Right lobe of liver (tissue), 6 donors: ENCODE data around the gene RAB5B. TPM values are rescaled to one million over a fixed set of nuclear protein-coding genes. Genes with fewer than 3 reads are reported as not detected.
A peak's percentile ranks its signal among the peaks of the same experiment; 100 is the strongest.
"Not testable (repeated sequence)": the region's sequence is repeated elsewhere in the genome, so short reads cannot be mapped to it uniquely, and the experiment has no call there.

ENCODE experiments used
- ATAC-seq, 4 donors: fragments of 200-7000 bp; cut with Tn5 transposase; one replicate each; pipeline ENCODE4 v1.9.1; 2020; ENCODE audit warnings: mild to moderate bottlenecking in 4 of 4, moderate library complexity in 4 of 4
- DNase-seq, 3 donors: peaks; one replicate each; pipeline ENCODE4 v3.0.0-alpha.2; 2020
- H3K27ac ChIP-seq, 3 donors: fragments of 200-600 bp; one replicate each; pipeline ENCODE4 v1.8.0; 2022
- H3K27me3 ChIP-seq, 2 donors: fragments of 200-600 bp; one replicate each; pipeline ENCODE4 v1.8.0; 2022
- H3K36me3 ChIP-seq, 4 donors: fragments of 200-600 bp; sonication (generic) in 1 of 4; one replicate each; pipeline versions ENCODE4 v1.5.1 to v1.8.0; 2017 to 2022; ENCODE audit warnings: control low read depth in 1 of 4
- H3K4me1 ChIP-seq, 4 donors: fragments of 200-600 bp; sonication (generic) in 1 of 4; one replicate each; pipeline versions ENCODE4 v1.5.1 to v1.8.0; 2017 to 2022; ENCODE audit warnings: control low read depth in 1 of 4
- H3K4me3 ChIP-seq, 3 donors: fragments of 200-600 bp; one replicate each; pipeline ENCODE4 v1.8.0; 2022
- H3K9me3 ChIP-seq, 4 donors: fragments of 200-600 bp; sonication (generic) in 1 of 4; one replicate each; pipeline versions ENCODE4 v1.5.1 to v1.8.0; 2017 to 2022; ENCODE audit warnings: control low read depth in 1 of 4
- POLR2A ChIP-seq: fragments of 450-650 bp; IDR thresholded peaks from one replicate; pipeline ENCODE4 v1.6.1; 2017; ENCODE audit warnings: antibody characterized with exemption, mild to moderate bottlenecking
- WGBS: methylation state at CpG from one replicate; pipeline ENCODE4 v1.1.6; 2018; ENCODE audit warnings: low coverage, low lambda C conversion rate; ENCODE audit not compliant: insufficient coverage; ENCODE audit errors: missing lambda C conversion rate; 5-methylcytosine and 5-hydroxymethylcytosine counted together
- intact Hi-C, 2 donors: fragments of 100-400 bp; cut with DNase I; formaldehyde crosslinking; loops; one replicate each; pipeline versions ENCODE4 v1.11.2 to v1.14.1; 2022
- total RNA-seq, 6 experiments: library from RNA; depleted of rRNA in 2 of 6; stranded (reverse); fragments of >200 nt in 2 of 6; fragmentation: NEBNext Ultra II Directional in 3 of 6; extraction: Animal tissue kit (Norgen Biotek cat#: 25700) in 3 of 6; gene quantifications; one replicate each; pipeline versions ENCODE4 v1.1.0 to v1.2.4, GENCODE V29; 2016 to 2023
- TF ChIP-seq, protein P1 (sequence below), 4 donors: fragments of 200-600 bp in 3 of 4; fragments of 450-650 bp in 1 of 4; IDR thresholded peaks; one replicate each; pipeline versions ENCODE4 v1.5.1 to v1.8.0; 2016 to 2022; ENCODE audit warnings: antibody characterized with exemption in 4 of 4, mild to moderate bottlenecking in 2 of 4
- donor health status: DM: no; HTN: yes; CAD: no.
- donor health status: DM: no; HTN: no; CAD: no.
- donor health status: DM: no; HTN: no; CAD: no.
- donor health status: DM: no; HTN: yes; CAD: no.
- donor health status: DM: no; HTN: yes; CAD: no.

RAB5B gene
- total RNA-seq, 6 experiments from 2014 or later = 36.5 to 60.7 (median 51.6) TPM

DNA sequence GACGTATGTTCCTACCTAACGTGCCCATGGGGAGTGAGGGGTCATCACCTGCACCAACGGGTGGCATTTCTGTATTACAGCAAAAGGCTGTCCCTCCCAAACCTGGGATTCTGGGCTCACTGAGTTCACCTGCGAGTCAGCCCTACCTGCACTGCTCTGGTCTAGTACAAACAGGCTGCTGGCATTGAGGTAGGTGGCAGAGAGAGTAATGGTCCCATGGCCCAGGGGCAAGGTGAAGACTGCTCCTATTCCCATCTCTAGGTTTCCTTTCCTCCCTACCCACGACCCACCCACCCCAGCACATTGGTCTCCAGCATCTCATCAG, 23.6 kb downstream of the RAB5B start:
- ATAC-seq = peak; percentile 27 to 54 (median 40)
- WGBS = 0% methylated on average over 2 of the region's 5 CpGs
- no peak for TF ChIP-seq POLR2A
- intact Hi-C loops = loop anchor here (5.0 to 10.0 kb wide), 2 partner anchors 45 to 47 kb away; partner anchors contain the start of gene RPS26 (in 2 of the 2)
- peaks cover 0 to 53% (median 10%) of the 10 kb centered on the region in 4 donors for H3K4me1 ChIP-seq
- DNase-seq = no peak
- no peaks in the 10 kb centered on the region for H3K27me3 ChIP-seq
- peak overlapping the region; percentile 64 to 91 (median 70) for H3K4me3 ChIP-seq
- peaks cover 0 to 19% (median 6%) of the 10 kb centered on the region in 4 donors for H3K36me3 ChIP-seq
- H3K9me3 ChIP-seq = no peaks in the 10 kb centered on the region
- H3K27ac ChIP-seq = peak overlapping the region; percentile 57 to 87 (median 84)

DNA sequence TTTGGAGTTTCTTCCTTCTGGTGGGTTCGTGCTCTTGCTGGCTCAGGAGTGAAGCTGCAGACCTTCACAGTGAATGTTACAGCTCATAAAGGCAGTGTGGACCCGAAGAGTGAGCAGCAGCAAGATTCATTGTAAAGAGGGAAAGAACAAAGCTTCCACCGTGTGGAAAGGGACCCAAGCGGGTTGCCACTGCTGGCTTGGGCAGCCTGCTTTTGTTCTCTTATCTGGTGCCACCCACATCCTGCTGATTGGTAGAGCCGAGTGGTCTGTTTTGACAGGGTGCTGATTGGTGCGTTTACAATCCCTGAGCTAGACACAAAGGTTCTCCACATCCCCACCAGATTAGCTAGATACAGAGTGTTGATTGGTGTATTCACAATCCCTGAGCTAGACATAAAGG, 25.6 kb downstream of the RAB5B start:
- not testable (repeated sequence) for H3K4me3 ChIP-seq, ATAC-seq, H3K27me3 ChIP-seq, H3K27ac ChIP-seq, H3K9me3 ChIP-seq, DNase-seq
- intact Hi-C loops = loop anchor here (5.0 to 10.0 kb wide), 2 partner anchors 43 to 45 kb away; partner anchors contain the start of gene RPS26 (in 2 of the 2)
- Histone ChIP-seq H3K4me1 (peaks cover 0 to 52% (median 10%) of the 10 kb centered on the region in 4 donors), H3K36me3 (peaks cover 0 to 21% (median 7%) of the 10 kb centered on the region in 4 donors)
- whole genome bisulfite sequencing = 46% methylated on average over 4 of the region's 6 CpGs

DNA sequence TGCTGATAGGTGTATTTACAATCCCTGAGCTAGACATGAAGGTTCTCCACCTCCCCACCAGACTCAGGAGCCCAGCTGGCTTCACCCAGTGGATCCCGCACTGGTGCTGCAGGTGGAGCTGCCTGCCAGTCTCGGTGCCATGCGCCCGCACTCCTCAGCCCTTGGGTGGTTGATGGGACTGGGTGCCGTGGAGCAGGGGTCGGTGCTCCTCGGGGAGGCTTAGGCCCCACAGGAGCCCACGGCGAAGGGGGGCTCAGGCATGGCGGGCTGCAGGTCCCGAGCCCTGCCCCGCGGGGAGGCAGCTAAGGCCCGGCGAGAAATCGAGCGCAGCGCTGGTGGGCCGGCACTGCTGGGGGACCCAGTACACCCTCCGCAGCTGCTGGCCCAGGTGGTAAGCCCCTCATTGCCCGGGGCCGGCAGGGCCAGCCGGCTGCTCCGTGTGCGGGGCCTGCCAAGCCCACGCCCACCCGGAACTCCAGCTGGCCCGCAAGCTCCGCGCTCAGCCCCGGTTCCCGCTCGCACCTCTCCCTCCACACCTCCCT, 26.2 kb downstream of the RAB5B start:
- not testable (repeated sequence) for H3K9me3 ChIP-seq, DNase-seq, ATAC-seq, H3K27me3 ChIP-seq, H3K4me3 ChIP-seq, H3K27ac ChIP-seq
- intact Hi-C loops = loop anchor here (5.0 to 10.0 kb wide), 2 partner anchors 42 to 45 kb away; partner anchors contain the start of gene RPS26 (in 2 of the 2)
- peaks cover 0 to 47% (median 10%) of the 10 kb centered on the region in 4 donors for H3K4me1 ChIP-seq
- WGBS = no CpG with 5 or more reads among the region's 33 CpGs
- peaks cover 0 to 21% (median 7%) of the 10 kb centered on the region in 4 donors for H3K36me3 ChIP-seq

DNA sequence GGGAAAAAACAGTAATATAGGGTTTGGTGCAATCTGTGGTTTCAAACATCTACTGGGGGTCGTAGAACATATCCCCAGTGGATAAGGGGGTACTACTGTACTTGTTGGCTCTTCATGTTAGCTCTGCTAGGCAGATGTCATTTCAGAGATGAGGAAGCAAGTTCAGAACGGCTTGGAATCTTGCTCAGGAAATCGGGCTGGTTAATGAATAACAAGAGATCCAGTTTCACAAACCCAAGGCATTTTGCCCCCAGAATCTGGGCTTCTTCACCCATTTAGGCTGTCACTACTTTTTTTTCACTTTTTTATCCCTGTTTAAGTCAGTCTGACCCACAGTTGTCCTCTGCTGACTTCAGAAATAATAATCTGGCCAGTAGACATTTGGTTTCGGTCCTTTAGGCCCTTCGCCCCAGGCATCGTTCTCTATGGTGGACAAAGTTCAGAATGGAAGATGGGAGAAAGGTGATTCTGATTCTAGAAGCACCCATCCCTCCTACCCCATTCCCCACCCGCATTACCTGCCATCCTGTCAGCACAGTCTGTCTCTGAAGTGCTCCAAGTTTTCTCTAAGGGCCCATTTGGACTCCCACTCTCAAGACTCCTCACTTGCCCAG, 27.7 kb downstream of the RAB5B start:
- Histone ChIP-seq H3K4me1 (peaks cover 0 to 36% (median 7%) of the 10 kb centered on the region in 4 donors), H3K27ac (peak overlapping the region; percentile 62 to 81 (median 70)), H3K4me3 (peak overlapping the region in 1 of 3 donors; percentile 13), H3K9me3 (no peaks in the 10 kb centered on the region), H3K36me3 (peaks cover 0 to 21% (median 7%) of the 10 kb centered on the region in 4 donors), H3K27me3 (no peaks in the 10 kb centered on the region)
- WGBS = 26% methylated on average over 7 of the region's 7 CpGs
- DNase-seq = no peak
- TF ChIP-seq, protein P1, sequence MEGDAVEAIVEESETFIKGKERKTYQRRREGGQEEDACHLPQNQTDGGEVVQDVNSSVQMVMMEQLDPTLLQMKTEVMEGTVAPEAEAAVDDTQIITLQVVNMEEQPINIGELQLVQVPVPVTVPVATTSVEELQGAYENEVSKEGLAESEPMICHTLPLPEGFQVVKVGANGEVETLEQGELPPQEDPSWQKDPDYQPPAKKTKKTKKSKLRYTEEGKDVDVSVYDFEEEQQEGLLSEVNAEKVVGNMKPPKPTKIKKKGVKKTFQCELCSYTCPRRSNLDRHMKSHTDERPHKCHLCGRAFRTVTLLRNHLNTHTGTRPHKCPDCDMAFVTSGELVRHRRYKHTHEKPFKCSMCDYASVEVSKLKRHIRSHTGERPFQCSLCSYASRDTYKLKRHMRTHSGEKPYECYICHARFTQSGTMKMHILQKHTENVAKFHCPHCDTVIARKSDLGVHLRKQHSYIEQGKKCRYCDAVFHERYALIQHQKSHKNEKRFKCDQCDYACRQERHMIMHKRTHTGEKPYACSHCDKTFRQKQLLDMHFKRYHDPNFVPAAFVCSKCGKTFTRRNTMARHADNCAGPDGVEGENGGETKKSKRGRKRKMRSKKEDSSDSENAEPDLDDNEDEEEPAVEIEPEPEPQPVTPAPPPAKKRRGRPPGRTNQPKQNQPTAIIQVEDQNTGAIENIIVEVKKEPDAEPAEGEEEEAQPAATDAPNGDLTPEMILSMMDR (IDR thresholded peaks at IDR 0.05) = no peak
- TF ChIP-seq POLR2A = no peak
- intact Hi-C loops = no loop called here
- ATAC-seq = peak in 3 of 4 donors; percentile 14 to 33 (median 19)

DNA sequence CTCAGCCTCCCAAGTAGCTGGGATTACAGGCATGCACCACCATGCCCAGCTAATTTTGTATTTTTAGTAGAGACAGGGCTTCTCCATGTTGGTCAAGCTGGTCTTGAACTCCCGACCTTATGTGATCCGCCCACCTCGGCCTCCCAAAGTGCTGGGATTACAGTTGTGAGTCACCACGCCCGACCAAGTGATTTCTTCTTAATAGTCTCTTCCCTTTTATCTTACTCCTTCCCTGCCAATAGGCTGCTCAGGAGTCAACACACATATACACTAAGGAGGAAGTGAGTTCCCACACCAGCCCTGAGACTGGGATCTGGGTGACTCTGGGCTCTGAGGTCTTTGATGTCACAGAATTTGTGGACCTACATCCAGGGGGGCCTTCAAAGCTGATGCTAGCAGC, 29.5 kb downstream of the RAB5B start:
- H3K9me3 ChIP-seq, ATAC-seq, H3K4me3 ChIP-seq, DNase-seq, intact Hi-C loops, H3K27ac ChIP-seq, H3K27me3 ChIP-seq: not testable (repeated sequence)
- Histone ChIP-seq H3K4me1 (peaks cover 0 to 29% (median 7%) of the 10 kb centered on the region in 4 donors), H3K36me3 (peaks cover 0 to 21% (median 7%) of the 10 kb centered on the region in 4 donors)
- WGBS = 93% methylated on average over 5 of the region's 5 CpGs

DNA sequence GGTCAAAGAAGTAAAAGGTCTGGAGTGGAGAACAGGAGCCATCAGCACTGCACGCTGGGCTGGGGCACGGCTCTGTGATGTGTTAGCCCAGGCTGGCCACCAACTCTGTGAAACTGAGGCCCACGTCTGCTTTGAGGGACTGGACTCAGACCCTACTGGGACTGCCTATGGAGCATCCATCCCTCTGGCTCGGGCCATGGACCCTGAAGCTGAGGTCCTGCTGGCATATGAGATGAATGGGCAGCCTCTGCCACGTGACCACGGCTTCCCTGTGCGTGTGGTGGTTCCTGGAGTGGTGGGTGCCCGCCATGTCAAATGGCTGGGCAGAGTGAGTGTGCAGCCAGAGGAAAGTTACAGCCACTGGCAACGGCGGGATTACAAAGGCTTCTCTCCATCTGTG, 30.3 kb downstream of the RAB5B start:
- H3K9me3 ChIP-seq = no peaks in the 10 kb centered on the region
- no peak overlapping the region for H3K27ac ChIP-seq
- intact Hi-C loops = no loop called here
- no peaks in the 10 kb centered on the region for H3K27me3 ChIP-seq
- H3K4me3 ChIP-seq = no peak overlapping the region
- peaks cover 0 to 22% (median 7%) of the 10 kb centered on the region in 4 donors for H3K4me1 ChIP-seq
- TF ChIP-seq, protein P1 (IDR thresholded peaks at IDR 0.05) = no peak
- ATAC-seq (no peak), DNase-seq (no peak)
- 90% methylated on average over 2 of the region's 10 CpGs for WGBS
- peaks cover 0 to 21% (median 7%) of the 10 kb centered on the region in 4 donors for H3K36me3 ChIP-seq
